Measurements from ENCODE around the gene SLC28A1.

Gene SLC28A1

GRCh38 chr15:84992157-84992944, 107.9 kb downstream of the SLC28A1 start:
- DNase-seq (ENCODE audit: low read depth, low spot score), result no peak
